NOMO-1 (cell line): ENCODE results near the gene PROM1.

Source experiments
- DNase-seq, 2 experiments: peaks; one replicate each; lab custom pipeline; 2025; ENCODE audit not compliant: unreplicated experiment in 2 of 2; lab: John Stamatoyannopoulos, UW

Gene PROM1

DNA sequence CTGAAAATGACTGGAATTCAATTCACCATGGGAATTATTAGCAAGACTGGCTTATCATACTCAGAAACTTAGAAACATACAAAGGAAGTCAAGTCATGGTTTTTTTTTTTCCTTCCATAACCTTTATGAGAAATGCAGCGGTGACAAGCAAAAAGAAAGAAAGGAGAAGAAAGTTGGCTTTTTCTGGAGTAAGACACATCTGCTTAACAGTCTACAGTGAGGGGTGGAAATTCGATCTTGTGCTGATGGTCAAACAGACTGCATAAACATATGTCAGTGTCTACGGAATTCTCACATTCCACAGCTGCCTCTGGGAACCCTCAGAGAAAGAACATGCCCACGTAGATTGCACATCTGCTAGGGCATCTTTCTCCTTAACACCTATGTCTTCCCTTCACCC lies 54.6 kb downstream of the PROM1 start:
- no peak for DNase-seq

DNA sequence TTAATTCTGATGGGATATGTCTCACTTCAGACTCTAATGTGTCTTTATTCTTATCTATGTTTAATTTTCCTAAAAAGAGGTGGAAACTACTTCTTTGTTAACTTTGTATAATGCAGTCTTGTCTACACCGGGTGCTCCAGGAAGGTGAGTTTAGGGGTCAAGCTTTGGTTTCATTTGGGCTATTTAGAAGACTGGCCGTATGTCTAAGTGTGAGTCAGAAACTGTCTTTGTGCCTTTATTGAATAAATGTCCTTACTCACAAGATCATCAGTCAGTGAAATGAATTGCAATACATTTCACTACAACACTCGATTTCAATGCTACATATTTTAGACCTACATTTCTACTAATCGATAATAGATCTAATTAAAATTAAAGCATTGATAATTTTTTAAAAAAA lies 56.2 kb downstream of the PROM1 start:
- no peak for DNase-seq

DNA sequence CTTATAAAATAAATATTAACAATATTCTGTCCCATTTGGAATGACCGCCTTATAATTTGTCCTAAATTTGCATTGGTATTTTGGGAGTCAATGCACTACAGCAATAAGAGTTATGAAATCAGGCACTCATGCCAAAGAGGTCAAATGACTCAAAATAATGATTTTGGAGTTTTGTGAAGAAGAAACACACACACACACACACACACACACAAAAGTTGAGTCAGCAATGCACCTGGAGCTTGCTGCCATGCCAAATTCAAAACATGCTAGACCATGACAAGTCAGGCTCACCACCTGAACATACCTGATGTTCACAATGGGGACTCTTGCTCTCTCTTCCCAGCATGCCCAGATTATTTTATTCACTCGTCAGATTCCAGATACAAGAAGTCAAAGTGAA lies 56.7 kb downstream of the PROM1 start:
- DNase-seq: no peak

DNA sequence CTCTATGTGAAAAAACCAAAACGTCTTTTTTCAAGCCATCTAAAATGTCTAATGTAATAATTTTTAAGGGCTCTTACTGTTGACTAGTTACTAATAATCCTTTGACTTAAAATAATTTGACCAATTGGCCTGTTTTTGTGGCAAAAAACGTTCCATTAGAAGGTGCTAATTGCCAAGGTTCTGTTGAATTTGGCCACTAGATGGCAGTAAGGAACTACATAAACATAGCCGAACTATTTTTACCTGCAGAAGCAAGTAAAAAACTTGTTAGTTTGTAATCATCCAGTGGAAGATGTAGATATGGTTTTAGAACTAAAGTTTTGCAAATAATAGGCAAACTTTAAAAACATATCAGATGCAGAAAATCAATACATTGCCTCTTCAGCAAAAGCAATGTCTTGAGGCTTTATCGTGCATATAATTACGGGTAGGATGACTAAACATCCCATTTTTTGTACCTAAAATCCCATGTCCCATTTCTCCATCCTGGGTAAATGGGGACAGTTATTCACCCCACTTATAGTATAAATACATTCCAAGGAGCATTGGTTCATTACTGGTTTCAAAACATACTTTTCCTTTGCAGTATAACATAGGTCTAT lies 57.6 kb downstream of the PROM1 start:
- peak in 1 of 2 experiments; percentile 59 for DNase-seq

DNA sequence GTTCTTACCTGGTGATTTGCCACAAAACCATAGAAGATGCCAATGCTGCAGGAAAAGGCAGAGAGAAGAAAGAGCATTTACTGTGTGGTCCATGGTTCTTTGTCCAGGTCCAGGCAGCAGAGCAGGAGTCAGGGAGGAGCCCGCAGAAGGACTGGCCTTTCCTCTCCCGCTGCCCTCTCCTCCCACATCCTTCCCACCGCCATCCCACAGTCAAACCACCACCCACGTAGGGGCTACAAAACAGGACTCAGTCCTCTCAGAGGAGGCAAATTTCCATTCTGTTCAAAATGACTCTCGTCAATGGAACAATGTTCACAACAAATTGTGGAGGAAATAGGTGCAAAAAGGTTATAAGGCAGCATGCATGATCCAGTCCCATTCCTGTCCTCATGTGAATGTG lies 58.6 kb downstream of the PROM1 start:
- no peak for DNase-seq

DNA sequence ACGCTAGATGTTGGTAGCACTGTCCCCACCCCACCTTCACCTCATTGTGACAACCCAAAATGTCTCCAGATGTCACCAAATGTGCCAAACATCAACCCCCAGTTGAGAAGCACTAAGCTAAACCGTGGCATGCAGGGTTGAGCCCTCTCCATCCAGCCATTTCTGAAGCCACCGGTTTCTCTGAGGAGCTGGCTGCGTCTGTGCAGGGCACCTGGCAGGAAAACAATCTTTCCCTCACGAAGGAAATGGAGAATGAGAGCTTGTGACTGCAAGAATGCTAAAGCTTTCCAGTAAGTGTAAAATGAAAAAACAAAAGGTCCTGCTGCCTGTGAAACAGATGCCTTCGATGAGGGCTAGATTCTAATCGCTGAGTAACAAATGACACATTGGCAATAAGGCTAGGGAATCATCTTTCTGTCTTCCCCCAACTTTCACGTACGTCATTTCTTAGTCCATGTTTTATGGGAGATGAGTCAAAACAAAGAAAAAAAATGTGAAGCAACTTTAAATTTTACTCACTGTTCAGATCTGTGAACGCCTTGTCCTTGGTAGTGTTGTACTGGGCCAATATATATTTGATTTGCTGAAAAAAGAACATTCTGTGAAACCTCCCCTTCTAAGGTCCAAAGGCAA lies 59.9 kb downstream of the PROM1 start:
- no peak for DNase-seq

DNA sequence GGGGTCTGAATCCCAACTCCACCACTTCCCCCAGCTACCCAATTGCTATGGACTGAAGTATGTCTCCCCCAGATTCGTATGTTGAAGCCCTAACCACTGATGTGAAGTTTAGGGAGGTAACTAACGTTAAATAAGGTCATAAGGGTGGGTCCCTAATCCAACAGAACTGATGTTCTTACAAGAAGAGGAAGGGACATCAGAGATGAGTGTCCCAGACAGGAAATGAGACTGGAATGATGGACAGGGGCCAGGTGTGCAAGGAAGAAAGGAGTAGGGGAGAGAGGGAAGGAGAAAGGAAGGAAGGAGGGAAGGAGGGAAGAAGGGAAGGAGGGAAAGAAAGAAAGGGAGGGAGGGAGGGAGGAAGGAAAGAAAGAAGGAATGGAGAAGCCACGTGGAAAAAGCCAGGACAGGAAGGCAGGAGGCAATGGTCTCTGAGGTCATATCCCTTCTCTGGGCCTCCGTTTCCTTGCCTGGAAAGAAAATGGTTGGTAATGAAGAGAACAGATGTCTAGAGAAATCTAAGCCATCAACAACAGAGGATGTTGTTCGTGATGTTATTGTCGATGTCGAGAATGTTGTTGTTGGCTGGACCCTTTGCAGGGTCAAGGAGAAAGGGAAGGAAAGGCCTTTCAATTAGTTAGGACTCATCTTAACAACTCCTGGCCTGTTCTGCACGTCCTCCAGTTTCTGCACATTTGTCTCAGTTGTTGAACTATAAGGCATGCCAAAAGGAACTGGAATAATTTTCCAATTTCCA lies 61.8 kb downstream of the PROM1 start:
- DNase-seq: no peak

DNA sequence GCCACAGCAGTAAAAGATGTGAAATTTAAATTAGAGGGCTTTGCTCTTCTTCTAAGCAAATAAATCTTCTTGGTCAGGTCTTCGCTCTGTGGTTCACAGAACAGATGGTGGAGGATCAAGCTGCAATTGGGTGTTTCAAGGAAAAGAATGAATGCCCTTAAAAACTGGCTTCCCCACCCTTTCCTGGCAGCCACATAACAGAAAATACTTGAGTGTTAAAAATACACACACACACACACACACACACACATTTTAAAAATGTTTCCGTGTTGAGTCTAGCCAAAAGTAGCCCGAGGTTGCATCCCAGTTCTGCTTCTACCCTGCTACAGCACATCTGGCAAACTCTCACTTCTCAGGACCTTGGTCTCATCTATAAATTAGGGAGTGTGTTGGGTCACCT lies 64.2 kb downstream of the PROM1 start:
- no peak for DNase-seq

DNA sequence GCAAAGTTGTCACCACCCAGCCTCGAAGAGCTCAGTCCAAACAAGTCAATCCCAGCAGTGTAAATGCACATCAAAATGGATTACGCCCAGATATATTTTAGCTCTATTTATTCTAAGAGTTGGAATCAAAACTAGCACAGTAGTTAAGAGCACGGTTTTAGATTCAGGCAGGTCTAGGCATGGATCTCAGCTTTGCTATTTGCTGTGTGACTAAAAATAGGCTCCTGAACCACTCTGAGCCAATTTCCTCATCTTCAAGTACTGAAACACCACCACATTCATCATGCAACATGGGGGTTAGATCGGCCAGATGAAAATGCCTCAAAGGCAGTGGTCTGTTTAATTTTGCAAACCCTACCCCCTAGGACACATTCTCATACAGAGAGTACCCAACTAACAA lies 65.0 kb downstream of the PROM1 start:
- DNase-seq: no peak

DNA sequence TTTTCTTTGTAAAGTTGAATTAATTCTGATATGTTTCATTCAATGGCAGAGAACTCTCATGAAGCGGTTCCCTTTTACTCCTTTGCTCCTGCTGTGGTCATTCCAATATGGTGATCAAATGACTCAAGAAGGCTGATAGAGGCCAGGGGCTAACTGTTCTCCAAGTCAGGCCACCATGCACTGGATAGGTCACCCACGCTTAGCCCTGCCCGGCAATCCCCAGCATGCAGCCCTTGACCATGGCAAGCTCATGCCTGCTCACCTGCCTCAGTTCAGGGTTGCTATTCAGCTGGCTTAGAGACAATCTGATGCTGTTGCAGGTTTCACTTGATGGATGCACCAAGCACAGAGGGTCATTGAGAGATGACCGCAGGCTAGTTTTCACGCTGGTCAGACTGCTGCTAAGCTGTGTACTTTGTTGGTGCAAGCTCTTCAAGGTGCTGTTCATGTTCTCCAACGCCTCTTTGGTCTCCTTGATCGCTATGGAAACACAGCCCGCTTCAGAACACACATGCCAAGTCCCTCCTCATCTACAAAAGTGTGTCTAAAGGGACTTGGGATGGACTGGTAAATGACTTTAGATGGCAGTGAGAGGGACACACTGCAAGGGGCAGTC lies 65.7 kb downstream of the PROM1 start:
- no peak for DNase-seq

DNA sequence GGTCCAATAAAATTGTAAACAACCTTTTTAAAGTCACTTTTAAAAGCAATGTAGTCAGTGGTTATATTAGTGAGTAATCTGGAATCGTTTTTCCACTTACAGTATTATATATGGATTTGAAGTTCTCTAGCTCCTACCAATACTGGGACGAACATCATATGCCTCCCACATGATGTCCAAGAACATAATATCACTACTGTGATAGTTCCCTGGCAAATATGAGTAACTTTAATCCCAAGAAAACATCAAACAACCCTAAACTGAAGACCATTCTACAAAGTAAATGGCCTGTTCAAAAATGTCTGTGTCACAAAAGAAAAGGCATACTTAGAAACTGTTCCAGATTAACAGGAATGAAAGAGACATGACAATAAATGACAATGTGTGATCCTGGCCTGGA lies 67.3 kb downstream of the PROM1 start:
- DNase-seq: no peak

DNA sequence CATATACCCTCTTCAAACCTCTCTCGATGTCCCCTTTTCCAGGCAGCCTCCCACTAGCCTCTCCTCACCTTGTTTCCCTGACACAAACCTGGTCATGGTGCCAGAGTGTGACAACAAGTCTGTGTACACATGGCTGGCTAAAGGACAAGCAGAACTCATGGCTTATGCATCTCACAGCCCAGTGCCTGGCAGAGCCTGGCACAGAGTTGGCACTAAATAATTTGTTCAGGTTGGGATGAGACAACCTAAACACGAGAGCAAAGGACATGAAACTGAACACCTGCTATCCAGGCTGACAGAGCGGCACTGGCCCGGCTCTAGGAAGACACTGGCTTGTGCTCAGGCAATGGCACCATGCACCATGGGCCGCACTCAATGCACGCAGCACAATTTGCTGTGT lies 72.7 kb downstream of the PROM1 start:
- no peak for DNase-seq

DNA sequence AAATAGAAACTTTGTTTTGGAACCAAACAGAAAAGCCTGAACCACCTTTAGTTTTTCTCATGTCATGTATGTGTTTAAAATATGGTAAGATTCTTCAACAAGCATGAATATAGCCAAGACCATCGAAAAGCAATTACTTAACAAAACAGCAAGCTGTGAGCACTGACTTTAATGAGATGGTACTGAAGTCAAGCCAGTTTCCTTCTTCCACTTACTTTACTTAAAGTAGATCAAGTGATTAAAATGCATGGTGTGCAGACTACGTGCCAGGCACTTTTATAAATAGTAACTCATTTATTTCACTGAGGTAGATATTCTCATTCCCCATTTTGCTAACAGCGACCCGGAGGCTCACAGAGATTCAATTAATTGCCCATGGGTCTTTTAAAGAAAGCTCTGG lies 74.7 kb downstream of the PROM1 start:
- DNase-seq: no peak

DNA sequence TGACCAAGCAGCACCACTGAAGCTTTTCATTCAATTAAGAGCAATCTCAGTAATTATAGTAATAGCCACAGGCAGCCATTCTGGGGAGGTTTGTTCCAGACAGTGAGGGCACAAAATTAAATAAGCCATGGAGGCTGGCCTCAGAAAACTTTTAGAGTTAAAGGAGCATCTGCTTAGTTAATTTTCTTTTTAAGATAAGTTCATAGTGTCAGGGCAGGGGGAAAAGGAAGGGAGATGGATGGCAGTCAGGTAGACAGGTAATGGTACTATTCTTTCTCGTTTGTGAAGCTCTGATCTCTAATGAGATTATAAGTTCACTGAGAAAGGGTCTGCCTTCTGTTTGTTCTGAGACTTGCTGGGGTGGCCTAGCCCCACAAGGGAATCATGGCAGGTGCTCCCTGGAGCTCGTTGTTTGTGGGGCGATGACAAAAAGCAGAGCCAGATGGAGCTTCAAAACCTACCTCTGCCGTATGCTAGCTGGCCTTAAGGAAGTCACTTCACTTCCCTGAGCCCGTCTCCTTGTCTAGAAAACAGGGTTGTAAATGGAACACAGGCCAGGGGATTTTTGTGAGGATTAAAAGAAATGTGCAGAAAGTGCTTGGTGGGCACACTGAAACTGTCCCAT lies 76.2 kb downstream of the PROM1 start:
- DNase-seq: no peak

DNA sequence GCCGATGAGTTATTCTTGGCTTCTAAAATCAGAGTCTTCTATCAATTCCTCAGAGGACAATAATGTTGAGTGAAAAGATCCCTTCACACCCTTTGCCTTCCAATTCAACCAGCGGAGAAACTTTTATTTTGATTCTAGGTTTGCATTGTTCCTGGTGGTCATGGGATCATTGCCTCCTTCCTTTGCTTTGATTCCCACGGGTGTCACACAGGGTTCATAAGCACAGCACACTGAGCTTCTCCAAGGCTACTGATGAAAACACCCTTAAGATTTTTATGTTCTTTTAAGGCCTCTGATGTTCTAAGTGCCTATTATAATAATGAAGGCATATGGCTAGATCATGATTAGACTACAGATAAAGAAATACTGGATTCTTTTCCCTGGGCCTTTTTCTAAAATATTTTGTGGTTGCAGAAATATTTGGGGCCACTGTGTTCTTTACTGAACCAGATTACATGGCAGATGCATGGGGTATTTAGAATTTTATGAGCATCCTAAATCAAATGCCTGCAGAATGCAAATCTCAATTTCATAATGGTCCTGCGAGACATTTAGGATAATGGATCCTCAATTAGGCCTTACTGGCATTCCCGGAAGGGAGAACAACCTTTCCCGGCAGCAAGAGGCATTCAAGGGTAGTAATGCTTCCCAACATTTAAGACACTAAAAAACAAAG lies 76.9 kb downstream of the PROM1 start:
- DNase-seq: no peak

DNA sequence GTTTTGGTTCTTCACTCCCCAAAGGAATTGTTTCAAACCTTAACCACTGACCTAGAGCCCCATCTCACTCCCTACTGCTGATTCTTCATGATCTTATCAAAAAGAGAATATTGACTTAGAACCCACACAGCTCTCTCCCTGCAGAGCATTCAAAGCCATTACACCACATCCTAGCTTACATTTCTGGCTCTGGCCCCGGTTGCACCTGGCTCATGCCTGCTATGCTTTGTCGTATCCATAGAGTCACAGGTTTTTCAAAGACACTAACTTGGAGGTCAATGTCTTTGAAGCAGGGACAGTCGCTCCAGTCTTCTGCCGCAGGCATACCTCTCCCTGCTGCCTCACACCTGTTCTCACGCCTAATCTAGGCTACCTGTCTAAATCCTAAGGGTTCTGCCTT lies 78.1 kb downstream of the PROM1 start:
- DNase-seq: no peak

DNA sequence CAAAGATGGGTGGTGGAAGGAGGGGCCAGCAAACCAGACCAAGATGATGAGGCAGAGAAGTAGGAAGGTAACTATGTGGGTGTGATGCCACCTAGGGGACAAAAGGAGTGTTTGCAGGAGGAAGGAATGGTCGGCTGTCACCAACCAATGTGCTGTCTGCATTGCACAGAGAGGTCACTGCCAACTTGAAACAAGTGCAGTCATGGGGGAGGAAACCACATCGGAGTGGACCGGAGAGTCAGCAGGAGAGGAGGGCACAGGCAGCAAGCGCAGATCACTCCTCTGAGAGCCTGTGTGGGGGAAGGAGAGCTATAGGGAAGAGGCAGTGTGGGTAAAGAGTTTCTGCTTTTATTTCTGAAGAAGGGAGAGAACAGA lies 82.4 kb downstream of the PROM1 start:
- DNase-seq: peak; percentile 49 to 63

DNA sequence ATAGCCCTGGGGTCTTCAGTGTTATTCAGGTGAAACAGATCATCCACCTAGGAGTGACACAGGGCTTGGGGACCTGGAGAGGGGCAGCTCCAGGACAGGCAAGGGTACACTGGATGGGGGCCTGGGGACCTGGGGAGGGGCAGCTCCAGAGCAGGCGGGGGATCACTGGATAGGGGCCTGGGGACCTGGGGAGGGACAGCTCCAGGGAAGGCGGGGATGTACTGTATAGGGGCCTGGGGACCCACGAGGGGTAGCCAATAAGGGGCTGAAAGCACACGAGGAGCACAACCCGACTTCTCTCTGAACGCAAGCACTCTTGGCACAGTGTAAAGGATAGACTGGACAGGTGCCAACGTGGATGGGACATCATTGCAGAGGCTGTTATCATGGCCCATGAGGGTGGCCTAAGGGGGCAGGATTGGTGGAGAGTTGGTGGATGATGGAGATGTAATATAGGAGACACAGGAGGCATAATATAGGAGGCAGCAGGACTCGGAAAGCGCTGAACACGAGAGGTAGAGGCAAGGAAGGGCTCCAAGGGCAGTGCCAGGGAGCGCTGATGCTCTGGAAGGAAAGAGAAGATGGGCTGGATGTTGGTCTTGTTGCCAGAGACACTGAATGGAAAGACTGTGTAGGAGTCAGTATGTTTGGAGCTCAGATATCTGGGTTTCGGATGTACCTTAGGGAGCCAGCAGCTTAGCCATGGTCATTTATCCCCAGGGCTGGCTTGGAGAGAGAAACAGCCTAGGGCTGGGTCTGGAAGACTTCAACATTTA lies 82.9 kb downstream of the PROM1 start:
- no peak for DNase-seq

DNA sequence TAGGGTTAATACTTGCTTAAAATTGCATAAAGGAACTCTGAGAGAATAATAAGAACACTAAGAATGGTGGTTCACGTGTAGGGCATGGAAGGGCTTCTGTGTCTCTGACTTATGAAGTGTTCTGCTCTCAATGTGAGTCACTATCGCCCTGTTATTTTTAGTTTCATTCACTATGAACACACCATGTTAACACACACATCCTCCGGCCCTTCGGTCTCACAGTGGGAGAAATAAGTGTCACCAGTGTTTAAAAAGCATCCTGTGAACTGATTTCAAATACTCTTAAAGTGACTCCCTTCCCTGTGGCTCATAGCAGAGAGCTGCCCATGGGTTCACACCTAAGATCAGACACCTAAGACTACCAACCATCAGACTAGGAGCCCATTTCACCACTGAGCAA lies 87.0 kb downstream of the PROM1 start:
- no peak for DNase-seq

DNA sequence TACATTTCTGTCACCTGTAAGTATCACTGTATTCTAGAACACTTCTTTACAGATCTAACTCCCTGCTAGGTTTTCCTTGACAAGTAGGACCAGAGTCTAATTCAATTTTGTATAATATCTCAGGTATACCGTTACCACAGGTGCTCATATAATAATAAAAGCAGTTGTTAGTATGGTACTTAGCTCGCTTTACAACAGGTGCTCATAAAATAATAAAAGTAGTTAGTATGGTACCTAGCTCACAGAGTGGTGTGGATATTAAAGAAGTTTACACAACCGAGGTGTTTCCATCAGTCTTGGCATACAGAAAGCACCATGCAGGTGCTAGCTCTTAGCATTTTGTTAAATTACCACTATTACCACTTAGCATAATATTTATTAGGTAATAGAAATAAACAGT lies 88.0 kb downstream of the PROM1 start:
- DNase-seq: no peak
